HG03066 (cell line): ENCODE data around the gene TNFRSF8.
A peak's percentile ranks its signal among the peaks of the same experiment; 100 is the strongest.

Experiments
- ATAC-seq: cut with Tn5 transposase; IDR thresholded peaks from one replicate; pipeline ENCODE4 v1.9.1; 2021; ENCODE audit warnings: low read depth; ENCODE audit not compliant: unreplicated experiment

TNFRSF8 gene

DNA sequence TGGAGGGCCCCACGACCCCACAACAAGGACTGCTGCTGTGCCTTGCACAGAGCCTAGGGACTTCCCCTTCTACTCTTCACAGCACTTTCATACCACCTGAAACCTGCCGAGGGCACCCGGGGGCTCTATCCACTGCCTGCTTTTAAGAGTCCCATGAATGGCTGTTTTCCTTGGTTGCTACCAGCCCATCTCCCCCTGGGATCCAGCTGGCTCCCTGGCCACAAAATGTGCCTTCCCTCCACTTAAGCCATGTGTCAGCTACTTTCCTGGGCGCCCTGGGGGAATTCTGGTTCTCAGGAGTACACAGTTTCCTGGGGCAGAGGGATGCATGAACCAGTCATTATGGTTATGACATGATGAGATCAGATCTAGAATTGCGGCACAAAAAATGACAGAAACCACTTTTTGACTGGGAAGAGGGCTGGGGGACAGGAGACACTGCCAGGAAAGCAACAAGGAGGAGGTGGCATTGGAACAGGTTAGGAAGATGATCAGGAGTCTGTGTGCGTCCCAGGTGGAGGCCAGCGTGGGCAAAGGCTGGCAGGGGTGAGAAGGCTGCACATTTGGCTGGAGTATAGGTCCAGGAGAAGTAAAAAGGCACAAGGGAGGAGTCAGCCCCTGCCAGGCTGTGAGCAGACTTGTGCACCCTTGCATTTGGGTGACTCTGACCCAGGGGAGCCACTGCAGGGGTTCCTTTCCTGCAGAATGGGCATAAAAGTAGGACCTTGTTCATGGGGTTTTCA is 3.2 kb upstream of the TNFRSF8 start:
- no peak for ATAC-seq

DNA sequence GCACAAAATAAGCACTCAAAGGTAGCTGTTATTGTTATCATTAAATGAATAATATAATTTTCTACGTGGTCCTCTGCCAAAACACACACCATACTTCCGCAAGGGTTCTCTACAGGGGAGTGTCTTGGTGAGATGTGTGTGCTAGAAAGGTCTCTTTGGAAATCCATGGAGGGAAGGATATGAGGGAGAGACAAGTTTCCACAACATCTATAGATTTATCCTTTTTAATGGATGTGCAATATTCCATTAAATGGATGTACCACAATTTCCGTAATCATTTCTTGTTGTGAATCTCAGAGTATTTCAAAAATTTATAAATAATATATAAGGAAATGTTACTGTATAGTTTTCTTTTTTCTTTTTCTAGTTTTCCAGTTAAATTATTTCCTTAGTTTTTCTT is 2.6 kb upstream of the TNFRSF8 start:
- no peak for ATAC-seq

DNA sequence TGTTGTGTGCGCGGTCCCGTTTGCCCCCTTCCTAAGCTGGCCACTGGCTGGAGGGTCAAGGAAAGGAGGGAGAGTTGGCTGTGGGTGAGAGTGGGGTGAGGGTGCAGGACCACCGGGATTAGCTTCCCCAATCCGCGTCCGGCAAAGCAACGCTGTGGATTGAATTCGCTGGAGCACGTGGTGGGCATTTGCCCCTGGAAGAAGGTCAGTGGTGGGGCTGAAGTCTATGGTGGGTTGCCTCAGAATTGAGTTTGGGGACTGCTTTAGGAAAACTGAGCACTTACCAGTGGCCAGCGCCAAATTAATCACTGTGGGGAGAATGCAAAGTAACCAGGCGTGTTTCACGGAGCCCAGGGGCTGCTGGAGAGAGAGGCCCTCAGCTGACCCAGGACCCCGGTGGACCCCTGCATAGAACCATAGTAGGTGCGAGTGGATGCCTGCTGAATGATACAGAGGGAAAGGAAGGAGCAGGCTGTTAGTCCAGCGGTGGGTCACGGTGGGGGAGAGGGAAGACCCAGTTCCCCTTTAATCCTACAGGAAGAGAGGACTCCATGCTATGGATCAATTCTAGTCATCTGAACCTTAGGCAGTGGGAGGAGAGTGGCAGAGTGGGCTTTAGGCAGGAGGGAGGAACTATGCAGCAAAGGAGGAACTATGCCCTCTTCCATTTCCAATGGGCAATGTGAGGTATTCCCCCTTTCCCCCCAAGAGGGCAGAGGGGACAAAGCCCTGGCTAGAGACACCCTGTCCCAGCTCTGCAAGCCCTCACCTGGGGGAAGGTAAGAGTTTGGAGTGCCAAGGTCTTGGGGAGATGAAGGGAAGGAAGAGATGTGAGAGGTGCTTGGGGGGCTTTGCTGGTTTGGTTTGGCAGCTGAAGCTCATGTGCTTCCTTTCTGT is 1.2 kb downstream of the TNFRSF8 start:
- ATAC-seq: no peak

DNA sequence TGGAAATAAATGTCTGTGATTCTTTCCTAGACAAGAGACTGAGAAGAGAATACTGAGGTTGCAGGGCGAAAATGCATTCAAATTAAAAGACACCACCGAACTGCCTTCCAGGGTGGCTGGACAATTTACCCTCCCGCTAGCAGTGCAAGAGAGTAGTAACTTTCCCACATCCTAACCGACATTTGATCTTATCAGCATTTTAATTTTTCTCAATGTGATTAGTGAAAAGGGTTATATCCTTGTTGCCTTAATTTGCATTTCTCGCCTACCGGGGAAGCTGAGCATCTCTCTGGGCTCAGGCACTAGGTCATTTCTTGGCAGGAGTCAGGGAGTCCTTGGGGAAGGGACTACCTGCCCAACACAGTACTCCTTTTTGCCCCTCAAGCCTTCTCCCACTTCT is 2.8 kb downstream of the TNFRSF8 start:
- no peak for ATAC-seq

DNA sequence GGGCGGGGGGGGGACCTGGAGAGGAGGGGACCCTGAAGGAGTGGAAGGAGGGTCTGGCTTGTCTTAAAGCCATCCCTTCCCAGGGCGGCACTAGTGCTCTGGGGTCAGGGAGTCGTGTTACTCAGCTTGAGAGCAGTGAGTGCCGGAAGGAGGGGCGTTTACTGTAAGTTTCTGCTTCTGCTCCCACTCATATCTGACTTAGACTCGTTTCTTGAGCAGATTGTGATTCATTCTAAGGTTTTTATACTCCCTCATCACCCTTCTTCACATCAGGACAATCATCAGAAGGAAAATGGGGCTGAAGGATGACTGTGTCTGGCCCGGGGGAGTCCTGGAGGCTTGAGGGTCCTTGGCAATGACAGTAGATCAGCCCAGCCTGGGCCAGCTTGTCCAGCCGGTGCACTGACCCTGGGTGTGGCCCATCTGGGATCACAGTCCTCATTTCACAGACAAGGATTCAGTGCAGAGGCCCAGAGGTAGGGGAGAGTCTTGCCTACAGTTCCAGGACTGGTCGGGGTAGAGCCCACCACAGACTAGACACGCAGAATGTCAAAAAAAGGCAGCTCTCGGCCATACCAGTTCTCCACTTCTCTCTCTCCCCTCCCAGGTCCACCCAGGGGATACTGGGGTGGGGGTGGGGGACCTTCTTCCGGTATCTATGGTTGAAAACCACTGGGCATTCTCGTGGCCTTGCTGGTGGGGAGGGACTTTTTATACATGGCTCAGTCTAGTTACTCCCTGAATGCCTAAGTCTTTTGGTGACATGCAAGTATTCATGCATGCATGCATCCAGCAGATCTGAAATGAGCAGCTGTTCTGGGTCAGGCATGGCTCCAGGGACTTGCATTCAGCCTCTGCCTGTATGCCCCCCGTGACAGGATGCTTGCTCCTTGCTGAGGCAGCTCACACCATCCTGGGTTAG is 5.1 kb downstream of the TNFRSF8 start:
- peak; percentile 42 for ATAC-seq

DNA sequence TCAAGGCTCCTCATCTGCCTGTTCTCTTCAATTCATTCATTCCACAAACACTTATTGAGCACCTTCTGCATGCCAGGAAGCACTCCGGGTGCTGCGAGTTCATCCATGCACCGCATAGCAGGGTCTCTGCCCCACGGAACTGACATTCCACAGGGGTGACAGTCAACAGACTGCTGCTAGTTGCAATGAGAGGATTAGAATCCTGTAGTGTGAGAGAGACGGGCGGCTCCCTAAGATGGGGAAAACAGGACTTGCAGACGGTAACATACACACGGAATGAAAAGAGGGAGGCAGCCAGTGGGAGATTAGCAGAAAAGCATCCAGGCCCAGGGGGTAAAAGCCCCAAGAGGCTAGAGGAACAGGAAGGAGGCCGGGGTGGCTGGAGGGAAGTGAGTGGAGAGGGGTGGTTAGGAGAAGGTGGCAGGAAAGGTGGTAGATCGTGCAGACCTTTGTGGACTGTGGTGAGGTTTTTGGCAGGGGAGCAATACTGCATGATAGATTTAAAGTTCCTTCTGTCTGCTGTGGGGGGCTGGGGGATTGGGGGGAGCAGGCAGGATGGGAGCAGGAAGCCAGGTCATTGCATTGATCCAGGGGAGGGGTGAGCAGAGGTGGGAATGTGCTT is 6.6 kb downstream of the TNFRSF8 start:
- ATAC-seq: no peak

DNA sequence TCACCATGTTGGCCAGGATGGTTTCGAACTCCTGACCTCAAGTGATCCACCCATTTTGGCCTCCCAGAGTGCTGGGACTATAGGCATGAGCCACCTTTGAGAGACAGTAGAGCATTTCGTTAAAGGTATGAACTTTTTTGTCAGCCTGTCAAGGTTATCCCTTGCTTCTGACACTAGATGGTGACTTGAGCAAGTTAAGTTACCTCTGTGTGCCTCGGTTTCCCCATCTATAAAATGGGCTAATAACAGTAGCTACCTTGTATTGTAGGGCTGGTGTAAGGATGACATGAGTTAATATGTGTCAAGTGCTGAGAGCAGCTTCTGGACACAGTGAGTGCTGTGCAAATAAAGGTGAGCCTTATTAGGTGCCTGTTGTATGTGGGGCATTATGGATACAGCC is 8.8 kb downstream of the TNFRSF8 start:
- no peak for ATAC-seq

DNA sequence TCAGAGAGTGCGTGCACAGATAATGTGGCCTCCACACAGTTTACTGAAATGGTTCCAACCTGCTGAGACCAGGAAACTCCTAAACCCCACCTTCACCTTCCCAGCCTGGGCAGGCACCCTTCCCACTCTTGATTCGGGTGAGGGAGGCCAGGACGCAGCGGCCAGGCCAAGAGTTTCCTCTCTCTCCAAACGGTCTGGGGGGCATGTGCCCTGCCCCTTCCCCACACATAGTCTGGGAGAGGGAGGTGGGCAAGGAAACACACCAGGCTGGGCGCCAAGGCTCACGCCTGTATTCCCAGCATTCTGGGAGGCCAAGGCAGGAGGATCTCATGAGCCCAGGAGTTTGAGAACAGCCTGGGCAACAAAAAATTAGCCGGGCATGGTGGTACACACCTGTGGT is 9.6 kb downstream of the TNFRSF8 start:
- no peak for ATAC-seq

DNA sequence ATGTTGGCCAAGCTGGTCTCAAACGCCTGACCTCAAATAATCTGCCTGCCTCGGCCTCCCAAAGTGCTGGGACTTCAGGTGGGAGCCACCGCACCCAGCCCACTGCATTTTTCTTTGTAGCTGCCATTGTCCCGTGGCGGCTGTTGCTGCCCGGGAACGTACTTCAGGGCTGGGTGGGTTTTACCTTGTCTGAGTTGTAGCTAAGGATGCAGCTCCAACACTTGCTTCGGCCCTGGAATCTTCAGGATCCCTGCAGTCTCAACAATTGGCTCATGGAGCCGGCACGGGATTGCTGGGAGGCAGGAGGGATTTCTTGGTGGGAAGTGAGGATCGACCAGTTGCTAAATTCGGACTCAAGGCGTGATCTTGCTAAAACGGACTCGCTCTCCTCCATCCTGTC is 10.7 kb downstream of the TNFRSF8 start:
- no peak for ATAC-seq

DNA sequence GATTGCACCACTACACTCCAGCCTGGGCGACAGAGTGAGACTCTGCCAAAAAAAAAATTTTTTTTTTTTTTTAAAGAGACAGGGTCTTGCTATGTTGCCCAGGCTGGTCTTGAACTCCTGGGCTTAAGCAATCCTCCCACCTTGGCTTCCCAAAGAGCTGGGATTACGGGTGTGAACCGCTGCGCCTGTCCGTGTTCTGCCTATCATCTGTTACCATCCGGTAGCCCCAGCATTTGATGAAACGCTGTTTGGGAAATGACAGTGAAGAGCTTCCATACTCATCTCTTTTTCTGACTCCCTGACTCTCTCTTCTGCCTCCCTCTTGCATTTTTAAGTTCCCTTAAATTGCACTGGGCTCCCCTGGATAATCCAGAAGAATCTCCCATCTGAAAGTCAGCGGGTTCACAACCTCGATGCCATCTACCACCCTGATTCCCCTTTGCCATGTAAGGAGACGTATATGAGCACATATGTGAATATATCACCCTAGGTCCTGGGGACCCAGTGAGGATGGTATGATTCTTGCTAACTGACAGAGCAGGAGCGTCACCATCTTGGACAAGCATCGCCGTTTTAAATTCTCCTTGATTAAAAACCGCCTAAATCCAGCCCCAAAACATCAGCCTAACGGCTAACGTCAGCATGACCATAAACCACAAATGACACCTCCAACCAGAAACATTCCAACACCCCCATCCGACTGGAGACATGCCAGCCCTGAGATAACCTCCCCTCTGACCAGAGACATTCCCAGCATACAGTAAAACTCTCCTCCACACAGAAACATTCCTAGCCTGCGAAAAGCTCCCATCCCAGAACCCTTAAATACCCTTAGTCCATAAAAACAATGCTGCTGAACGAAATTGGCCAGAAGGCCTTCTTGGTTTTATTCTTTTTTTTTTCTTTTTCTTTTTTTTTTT is 12.4 kb downstream of the TNFRSF8 start:
- no peak for ATAC-seq

DNA sequence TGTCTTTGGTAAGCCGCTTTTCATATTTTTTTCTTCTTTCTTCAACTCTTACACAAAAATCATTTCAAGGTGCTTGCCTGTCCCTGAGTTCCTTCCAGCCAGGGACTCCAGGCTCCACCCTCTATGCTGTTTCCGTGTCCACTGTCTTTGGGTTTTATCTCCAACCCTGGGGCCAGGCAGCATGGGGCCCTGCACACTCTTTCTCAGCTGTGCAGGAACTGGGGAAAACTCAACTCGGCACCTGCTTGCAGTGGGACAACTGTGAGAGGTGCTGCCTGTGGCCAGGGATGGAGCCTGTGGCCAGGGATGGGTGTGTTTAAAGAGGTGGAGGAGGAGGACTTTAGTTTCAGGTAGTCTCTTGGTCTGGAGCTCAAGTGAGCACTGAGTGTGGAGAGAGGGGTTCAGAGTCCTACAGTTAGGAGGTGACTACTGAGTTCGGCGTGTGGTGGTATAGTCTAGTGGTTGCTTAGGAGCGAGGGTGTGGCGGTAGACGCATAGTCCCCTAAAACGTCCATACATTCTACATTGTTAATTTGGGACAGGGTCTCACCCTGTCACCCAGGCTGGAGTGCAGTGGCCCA is 13.4 kb downstream of the TNFRSF8 start:
- ATAC-seq: no peak

DNA sequence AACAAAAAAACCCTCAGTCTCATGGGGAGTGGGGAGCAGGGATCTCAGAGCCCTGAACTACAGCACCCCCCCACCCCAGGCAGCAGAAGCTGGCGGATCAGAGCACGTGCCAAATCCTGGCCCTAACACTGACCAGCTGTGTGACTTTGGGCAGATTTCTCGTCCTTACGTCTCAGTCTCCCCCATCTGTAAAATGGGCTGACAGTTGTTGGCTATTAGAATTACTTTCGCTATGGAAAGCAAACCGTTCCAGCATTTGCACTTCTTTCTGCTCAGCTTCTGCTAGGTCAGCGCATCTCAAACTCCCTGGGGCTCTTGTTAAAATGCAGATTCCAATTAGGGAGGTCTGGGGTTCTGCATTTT is 15.5 kb downstream of the TNFRSF8 start:
- ATAC-seq: no peak

DNA sequence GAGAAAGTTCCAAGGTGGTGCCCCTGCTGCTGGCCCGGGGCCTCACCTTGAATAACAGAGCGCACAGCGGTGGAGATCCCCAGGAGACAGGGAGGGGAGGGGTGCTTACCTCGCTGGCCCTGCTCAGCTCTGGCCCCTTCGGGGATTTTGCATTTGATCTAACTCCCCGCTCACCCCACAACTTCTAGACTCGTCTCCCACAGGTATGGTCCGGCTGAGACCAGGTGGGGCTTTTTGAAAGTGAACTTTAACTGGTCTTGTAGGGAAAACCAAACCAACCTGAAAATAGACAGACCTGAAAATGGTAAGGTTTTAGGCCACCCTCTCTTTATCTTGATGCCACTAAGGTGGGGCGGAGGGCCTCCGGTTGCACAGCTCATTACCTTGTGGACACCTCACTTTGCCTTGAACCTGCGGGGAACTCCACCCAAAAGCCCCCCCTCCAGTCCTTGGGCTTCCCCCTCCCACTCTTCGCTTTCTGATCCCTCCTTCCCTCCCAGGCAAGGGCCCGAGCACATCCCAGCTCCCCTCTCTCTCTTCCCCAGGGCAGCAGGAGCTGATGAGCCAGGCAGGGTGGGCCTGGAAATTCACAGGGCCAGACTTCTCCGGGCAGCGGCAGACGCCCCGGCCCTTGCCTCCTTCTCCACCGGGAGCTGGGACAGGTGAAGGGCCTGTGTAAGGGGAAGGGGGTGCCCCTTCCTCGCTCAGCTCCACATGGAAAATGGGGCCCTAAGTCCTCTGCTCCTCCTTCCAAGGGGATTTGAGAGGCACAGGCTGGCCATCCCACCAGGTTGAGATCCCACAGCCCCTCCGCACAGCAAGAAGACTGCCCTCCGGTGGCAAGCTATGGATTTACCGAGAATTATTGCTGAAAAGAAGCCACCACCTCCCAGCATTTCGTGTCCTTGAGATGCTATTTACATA is 16.1 kb downstream of the TNFRSF8 start:
- ATAC-seq: no peak

DNA sequence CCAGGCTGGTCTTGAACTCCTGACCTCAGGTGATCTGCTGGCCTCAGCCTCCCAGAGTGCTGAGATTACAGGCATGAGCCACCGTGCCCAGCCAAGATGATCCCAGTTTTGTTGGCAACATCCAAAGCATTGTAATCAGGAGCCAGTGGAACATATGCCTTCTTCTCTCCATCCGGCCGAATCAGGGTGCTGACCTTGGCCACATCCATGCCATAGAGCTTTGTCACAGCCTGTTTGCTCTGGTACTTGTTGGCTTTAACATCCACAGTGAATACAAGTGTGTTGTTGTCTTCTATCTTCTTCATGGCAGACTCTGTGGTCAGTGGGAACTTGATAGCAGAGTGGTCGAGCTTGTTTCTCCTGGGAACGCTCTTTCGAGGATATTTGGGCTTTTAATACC is 17.1 kb downstream of the TNFRSF8 start:
- no peak for ATAC-seq

DNA sequence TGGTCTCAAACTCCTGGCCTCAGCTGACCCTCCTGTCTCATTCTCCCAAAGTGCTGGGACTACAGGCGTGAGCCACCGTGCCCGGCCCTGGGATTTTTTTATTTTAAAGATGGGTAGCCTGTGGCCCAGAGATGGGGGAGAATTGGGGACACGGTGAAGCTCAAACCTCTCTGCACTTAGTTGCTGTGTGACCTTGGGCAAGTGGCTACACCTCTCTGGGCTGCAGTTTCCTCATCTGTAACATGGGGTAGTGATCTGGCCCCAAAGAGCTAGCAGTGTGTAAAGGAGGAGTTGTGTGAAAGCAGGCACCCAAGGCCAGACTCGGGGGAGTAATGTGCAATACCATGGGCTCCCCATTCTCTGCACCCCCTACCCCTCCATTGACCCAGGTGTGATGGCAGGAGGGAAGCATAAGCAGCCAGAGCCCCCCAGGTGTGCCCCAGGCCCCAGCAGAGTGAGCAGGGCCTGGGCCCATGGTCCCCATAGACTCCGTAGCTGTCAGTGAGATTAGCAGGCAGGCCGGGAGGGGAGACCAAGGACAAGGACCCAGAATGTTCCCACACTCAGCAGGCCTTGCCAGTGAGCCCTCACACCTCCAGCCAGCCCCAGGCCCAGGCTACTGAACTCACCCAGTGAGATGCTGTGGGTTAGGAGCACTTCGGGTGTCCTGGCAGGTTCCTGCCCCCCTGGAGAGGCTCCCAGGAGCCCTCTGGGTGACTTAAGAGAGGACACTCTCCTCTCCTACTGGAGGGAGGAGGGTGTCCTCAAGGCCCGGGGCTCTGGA is 17.9 kb downstream of the TNFRSF8 start:
- no peak for ATAC-seq

DNA sequence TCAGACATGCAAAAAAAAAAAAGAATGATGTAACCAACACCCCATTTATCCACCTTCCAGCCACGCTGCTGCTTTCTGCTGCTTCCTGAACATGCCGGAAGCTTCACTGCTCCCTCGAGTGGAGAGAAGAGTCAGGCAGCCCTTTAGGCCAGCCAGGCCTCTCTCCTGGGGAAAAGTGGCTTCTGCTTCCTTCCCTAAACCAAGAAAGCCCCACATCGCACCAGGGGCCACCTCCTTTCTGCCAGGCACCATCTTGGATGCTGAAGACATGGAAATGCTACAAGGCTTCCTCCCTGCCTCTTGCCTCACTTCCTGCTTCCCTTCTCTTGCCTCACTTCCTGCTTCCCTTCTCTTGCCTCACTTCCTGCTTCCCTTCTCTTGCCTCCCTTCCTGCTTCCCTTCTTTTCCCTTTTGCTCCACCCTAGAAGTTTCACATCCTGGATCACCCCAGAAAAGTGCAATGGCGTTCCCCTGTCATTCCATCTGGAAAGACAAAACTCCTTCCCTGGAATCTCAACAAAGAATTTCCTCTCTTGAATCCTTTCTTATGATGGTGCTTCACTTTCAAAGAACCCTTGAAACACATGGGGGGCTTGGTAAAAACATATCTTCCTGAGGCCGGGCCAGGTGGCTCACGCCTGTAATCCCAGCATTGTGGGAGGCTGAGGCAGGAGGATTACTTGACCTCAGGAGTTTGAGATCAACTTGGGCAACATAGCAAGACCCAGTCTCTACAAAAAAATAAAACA is 18.7 kb downstream of the TNFRSF8 start:
- no peak for ATAC-seq

DNA sequence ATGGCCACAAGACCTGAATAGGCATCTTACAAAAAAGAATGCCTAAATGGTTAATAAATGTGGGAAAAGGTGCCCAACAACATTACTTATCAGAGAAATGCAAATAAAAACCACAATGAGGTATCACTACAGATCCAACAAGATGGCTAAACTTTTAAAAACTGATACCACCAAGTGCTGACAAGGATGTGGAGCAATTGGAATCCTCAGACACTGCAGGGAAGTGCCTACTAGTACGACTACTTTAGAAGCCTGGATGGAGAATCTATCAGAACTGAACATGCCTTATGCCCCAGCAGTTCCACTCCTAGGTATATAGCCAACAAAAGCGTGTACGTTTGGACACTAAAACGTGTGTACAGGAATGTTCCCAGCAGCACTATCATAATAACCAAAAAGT is 19.9 kb downstream of the TNFRSF8 start:
- no peak for ATAC-seq
